ENCODE measurements around the gene GSTA1.
"Not testable (repeated sequence)": the region's sequence is repeated elsewhere in the genome, so short reads cannot be mapped to it uniquely, and the experiment has no call there.

GSTA1 gene

GRCh38 chr6:52821842-52822241 lies 18.2 kb upstream of the GSTA1 start:
- Mint-ChIP-seq H3K27me3 (ENCODE audit: low read depth, poor library complexity) (no peaks in the 10 kb centered on the region), H3K36me3 (ENCODE audit: low read depth) (no peaks in the 10 kb centered on the region), H3K4me3 (no peak overlapping the region), H3K9me3 (peaks cover 27% of the 10 kb centered on the region), H3K27ac (no peak overlapping the region), H3K4me1 (no peaks in the 10 kb centered on the region)
- TF ChIP-seq CTCF (IDR thresholded peaks at IDR 0.05), result no peak
- DNase-seq, result no peak

- Mint-ChIP-seq H3K4me1 (no peaks in the 10 kb centered on the region), H3K27me3 (ENCODE audit: low read depth, poor library complexity) (no peaks in the 10 kb centered on the region), H3K9me3 (peaks cover 17% of the 10 kb centered on the region), H3K4me3 (no peak overlapping the region), H3K36me3 (ENCODE audit: low read depth) (no peaks in the 10 kb centered on the region), H3K27ac (no peak overlapping the region)
- TF ChIP-seq CTCF (IDR thresholded peaks at IDR 0.05), result no peak
- no peak for DNase-seq
These were observed 16.6 kb upstream of the GSTA1 start for GRCh38 chr6:52820198-52820597.

GRCh38 chr6:52815167-52816092 lies 11.8 kb upstream of the GSTA1 start:
- Mint-ChIP-seq H3K27ac (no peak overlapping the region), H3K27me3 (ENCODE audit: low read depth, poor library complexity) (peaks cover 6% of the 10 kb centered on the region), H3K36me3 (ENCODE audit: low read depth) (no peaks in the 10 kb centered on the region), H3K9me3 (no peaks in the 10 kb centered on the region), H3K4me1 (no peaks in the 10 kb centered on the region), H3K4me3 (no peak overlapping the region)
- DNase-seq, result peak; percentile 57
- TF ChIP-seq CTCF (IDR thresholded peaks at IDR 0.05), result peak; percentile 61

GRCh38 chr6:52814545-52814944 lies 10.9 kb upstream of the GSTA1 start:
- not testable (repeated sequence) for H3K27me3 Mint-ChIP-seq (ENCODE audit: low read depth, poor library complexity); DNase-seq; H3K9me3 Mint-ChIP-seq; H3K36me3 Mint-ChIP-seq (ENCODE audit: low read depth); H3K4me1 Mint-ChIP-seq; H3K27ac Mint-ChIP-seq; H3K4me3 Mint-ChIP-seq

- not testable (repeated sequence) for H3K27ac Mint-ChIP-seq; H3K9me3 Mint-ChIP-seq; H3K36me3 Mint-ChIP-seq (ENCODE audit: low read depth); H3K4me3 Mint-ChIP-seq; DNase-seq; H3K4me1 Mint-ChIP-seq
- peaks cover 16% of the 10 kb centered on the region for H3K27me3 Mint-ChIP-seq (ENCODE audit: low read depth, poor library complexity)
These were observed 6.2 kb upstream of the GSTA1 start for GRCh38 chr6:52809777-52810176.

- H3K9me3 Mint-ChIP-seq, result no peaks in the 10 kb centered on the region
- H3K27me3 Mint-ChIP-seq (ENCODE audit: low read depth, poor library complexity), result peaks cover 22% of the 10 kb centered on the region
- no peak for TF ChIP-seq CTCF (IDR thresholded peaks at IDR 0.05)
- no peak overlapping the region for H3K27ac Mint-ChIP-seq
- no peak overlapping the region for H3K4me3 Mint-ChIP-seq
- H3K4me1 Mint-ChIP-seq, result no peaks in the 10 kb centered on the region
- no peak for DNase-seq
- no peaks in the 10 kb centered on the region for H3K36me3 Mint-ChIP-seq (ENCODE audit: low read depth)
These were observed 5.0 kb upstream of the GSTA1 start for GRCh38 chr6:52808660-52809059.

GRCh38 chr6:52802806-52803205 lies 810 bp downstream of the GSTA1 start:
- Mint-ChIP-seq H3K4me3 (no peak overlapping the region), H3K4me1 (no peaks in the 10 kb centered on the region), H3K27ac (no peak overlapping the region), H3K9me3 (no peaks in the 10 kb centered on the region), H3K36me3 (ENCODE audit: low read depth) (no peaks in the 10 kb centered on the region), H3K27me3 (ENCODE audit: low read depth, poor library complexity) (peaks cover 15% of the 10 kb centered on the region)
- no peak for TF ChIP-seq CTCF (IDR thresholded peaks at IDR 0.05)
- no peak for DNase-seq
